Measurements from ENCODE around the gene FZD4.
A peak's percentile ranks its signal among the peaks of the same experiment; 100 is the strongest.

FZD4 gene

DNA sequence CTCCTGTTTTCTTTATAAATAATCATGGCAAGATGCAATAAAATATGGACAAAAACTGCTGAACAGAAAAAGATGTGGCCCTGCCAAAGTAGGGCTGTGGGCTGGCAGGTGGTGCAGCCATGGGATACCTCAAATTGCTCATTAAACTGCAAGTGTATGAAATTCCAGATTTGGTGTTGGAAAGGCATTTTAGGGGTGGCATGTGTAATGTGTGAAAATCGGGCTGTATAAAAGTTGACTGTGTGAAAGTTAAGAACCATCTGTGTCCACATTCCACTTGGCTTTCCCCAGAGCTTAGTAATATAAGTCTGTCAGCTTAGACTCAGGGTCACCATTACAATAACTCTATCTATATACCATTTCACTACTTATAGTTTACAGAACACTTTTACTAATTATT lies 34.8 kb upstream of the FZD4 start:
- H3K27ac ChIP-seq (ENCODE audit: extremely low read depth, low read depth, low read length), result no peak overlapping the region
- H3K4me1 ChIP-seq (ENCODE audit: control insufficient read depth, insufficient read depth, low read length), result peaks cover 7% of the 10 kb centered on the region
- CTCF ChIA-PET, result no interaction called here
- H3K4me3 ChIP-seq (ENCODE audit: low read depth, low read length), result no peak overlapping the region
- POLR2A ChIA-PET, result no interaction called here
- no peaks in the 10 kb centered on the region for H3K36me3 ChIP-seq (ENCODE audit: control insufficient read depth in 2 of 2, insufficient read depth in 1 of 2, low read length in 2 of 2)
- no peaks in the 10 kb centered on the region for H3K9me3 ChIP-seq (ENCODE audit: control insufficient read depth, insufficient read depth, low read depth, low read length)
- TF ChIP-seq ZNF335 (tag by site-specific recombination; conservative IDR thresholded peaks at IDR 0.05), result 0 out of 2 replicates have a peak, but pooled peaks have one; percentile 1
- no peak for TF ChIP-seq ZNF324 (tag by site-specific recombination; IDR thresholded peaks at IDR 0.05)
- peak; percentile 22 for TF ChIP-seq PRDM1 (tag by site-specific recombination; IDR thresholded peaks at IDR 0.05)

DNA sequence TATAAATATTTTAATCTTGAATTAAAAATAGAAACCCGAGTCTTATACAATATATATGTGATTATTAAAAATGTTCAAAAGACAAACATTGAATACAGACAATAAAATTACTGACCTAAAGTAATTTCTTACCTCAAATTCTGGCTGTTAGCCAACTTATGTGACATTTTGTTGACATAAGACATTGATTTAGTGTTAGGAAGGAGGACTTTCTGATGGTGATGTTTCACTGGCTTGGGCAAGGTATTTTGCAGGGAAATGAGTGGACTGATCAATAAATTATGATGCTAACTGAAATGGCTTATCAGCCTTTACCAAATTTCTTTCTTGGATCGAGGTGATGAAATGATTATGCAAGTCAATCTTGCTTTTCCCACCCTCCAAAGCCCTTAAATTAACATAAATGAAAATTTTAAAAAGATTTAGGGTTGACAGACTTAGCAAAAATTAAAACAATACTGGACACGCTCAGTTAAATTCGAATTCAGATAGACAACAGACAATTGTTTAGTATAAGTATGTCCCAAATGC lies 33.2 kb upstream of the FZD4 start:
- ChIA-PET POLR2A (interaction anchor here (1.6 kb wide), 1 partner anchor 33 kb away, joined by 3 read pairs; the partner anchor contains the start of gene FZD4), CTCF (interaction anchor here (1.4 kb wide), 1 partner anchor 10 kb away, joined by 3 read pairs; no protein-coding TSS in a partner anchor)
- Histone ChIP-seq H3K27ac (ENCODE audit: extremely low read depth, low read depth, low read length) (no peak overlapping the region), H3K9me3 (ENCODE audit: control insufficient read depth, insufficient read depth, low read depth, low read length) (no peaks in the 10 kb centered on the region), H3K4me3 (ENCODE audit: low read depth, low read length) (no peak overlapping the region), H3K4me1 (ENCODE audit: control insufficient read depth, insufficient read depth, low read length) (peaks cover 7% of the 10 kb centered on the region), H3K36me3 (ENCODE audit: control insufficient read depth in 2 of 2, insufficient read depth in 1 of 2, low read length in 2 of 2) (no peaks in the 10 kb centered on the region)
- TF ChIP-seq ZNF785 (tag by site-specific recombination; IDR thresholded peaks at IDR 0.05), result no peak
- 0 out of 2 replicates have a peak, but pooled peaks have one; percentile 18 for TF ChIP-seq KLF10 (tag by site-specific recombination; IDR thresholded peaks at IDR 0.05)
- TF ChIP-seq, protein P1, sequence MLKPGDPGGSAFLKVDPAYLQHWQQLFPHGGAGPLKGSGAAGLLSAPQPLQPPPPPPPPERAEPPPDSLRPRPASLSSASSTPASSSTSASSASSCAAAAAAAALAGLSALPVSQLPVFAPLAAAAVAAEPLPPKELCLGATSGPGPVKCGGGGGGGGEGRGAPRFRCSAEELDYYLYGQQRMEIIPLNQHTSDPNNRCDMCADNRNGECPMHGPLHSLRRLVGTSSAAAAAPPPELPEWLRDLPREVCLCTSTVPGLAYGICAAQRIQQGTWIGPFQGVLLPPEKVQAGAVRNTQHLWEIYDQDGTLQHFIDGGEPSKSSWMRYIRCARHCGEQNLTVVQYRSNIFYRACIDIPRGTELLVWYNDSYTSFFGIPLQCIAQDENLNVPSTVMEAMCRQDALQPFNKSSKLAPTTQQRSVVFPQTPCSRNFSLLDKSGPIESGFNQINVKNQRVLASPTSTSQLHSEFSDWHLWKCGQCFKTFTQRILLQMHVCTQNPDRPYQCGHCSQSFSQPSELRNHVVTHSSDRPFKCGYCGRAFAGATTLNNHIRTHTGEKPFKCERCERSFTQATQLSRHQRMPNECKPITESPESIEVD (tag by site-specific recombination; IDR thresholded peaks at IDR 0.05), result peak; percentile 39; the same call in 1 of the 2 replicates
- 0 out of 2 replicates have a peak, but pooled peaks have one; percentile 20 for TF ChIP-seq SP7 (tag by site-specific recombination; IDR thresholded peaks at IDR 0.05)

DNA sequence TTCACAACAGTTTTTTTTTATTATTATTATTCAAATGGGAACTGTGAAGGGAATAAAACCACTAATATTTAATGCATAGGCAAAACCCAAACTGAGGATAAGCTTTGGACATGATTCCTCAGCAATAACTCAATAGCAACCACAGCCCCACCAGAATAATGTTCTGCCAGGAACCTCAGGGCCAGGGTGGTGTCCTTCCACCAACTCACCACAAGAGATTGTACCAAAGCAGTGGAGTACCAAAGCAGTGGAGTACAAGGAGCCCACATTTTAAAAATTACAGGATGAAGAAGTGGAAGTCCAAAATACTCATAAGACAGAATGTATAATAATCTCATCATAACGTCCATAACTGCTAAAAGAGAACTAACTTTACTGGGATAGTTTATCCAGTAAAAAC lies 32.5 kb upstream of the FZD4 start:
- H3K27ac ChIP-seq (ENCODE audit: extremely low read depth, low read depth, low read length), result no peak overlapping the region
- ChIA-PET POLR2A (interaction anchor here (1.1 kb wide), 1 partner anchor 50 kb away, joined by 4 read pairs; the partner anchor contains the start of gene TMEM135), CTCF (interaction anchor here (0.7 to 1.4 kb wide), 3 partner anchors 9 to 655 kb away, joined by 3 to 5 read pairs (median 4); partner anchors contain the start of gene FZD4)
- H3K9me3 ChIP-seq (ENCODE audit: control insufficient read depth, insufficient read depth, low read depth, low read length), result no peaks in the 10 kb centered on the region
- H3K4me1 ChIP-seq (ENCODE audit: control insufficient read depth, insufficient read depth, low read length), result peaks cover 7% of the 10 kb centered on the region
- no peak overlapping the region for H3K4me3 ChIP-seq (ENCODE audit: low read depth, low read length)
- H3K36me3 ChIP-seq (ENCODE audit: control insufficient read depth in 2 of 2, insufficient read depth in 1 of 2, low read length in 2 of 2), result no peaks in the 10 kb centered on the region
- TF ChIP-seq, protein P2, sequence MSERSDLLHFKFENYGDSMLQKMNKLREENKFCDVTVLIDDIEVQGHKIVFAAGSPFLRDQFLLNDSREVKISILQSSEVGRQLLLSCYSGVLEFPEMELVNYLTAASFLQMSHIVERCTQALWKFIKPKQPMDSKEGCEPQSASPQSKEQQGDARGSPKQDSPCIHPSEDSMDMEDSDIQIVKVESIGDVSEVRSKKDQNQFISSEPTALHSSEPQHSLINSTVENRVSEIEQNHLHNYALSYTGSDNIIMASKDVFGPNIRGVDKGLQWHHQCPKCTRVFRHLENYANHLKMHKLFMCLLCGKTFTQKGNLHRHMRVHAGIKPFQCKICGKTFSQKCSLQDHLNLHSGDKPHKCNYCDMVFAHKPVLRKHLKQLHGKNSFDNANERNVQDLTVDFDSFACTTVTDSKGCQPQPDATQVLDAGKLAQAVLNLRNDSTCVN (tag by site-specific recombination; optimal IDR thresholded peaks at IDR 0.05), result no peak
- TF ChIP-seq, protein P3, sequence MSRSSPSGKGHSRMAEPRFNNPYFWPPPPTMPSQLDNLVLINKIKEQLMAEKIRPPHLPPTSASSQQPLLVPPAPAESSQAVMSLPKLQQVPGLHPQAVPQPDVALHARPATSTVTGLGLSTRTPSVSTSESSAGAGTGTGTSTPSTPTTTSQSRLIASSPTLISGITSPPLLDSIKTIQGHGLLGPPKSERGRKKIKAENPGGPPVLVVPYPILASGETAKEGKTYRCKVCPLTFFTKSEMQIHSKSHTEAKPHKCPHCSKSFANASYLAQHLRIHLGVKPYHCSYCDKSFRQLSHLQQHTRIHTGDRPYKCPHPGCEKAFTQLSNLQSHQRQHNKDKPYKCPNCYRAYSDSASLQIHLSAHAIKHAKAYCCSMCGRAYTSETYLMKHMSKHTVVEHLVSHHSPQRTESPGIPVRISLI (tag by site-specific recombination; IDR thresholded peaks at IDR 0.05), result no peak
- TF ChIP-seq, protein P4, sequence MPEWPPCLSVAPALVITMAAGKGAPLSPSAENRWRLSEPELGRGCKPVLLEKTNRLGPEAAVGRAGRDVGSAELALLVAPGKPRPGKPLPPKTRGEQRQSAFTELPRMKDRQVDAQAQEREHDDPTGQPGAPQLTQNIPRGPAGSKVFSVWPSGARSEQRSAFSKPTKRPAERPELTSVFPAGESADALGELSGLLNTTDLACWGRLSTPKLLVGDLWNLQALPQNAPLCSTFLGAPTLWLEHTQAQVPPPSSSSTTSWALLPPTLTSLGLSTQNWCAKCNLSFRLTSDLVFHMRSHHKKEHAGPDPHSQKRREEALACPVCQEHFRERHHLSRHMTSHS (tag by site-specific recombination; IDR thresholded peaks at IDR 0.05), result no peak
- TF ChIP-seq HOXD13 (CRISPR knock-in tag; IDR thresholded peaks at IDR 0.05; ENCODE audit: borderline replicate concordance) (no peak), ZSCAN16 (tag by site-specific recombination; IDR thresholded peaks at IDR 0.05) (no peak), ZNF335 (tag by site-specific recombination; conservative IDR thresholded peaks at IDR 0.05) (no peak), ZNF510 (tag by site-specific recombination; IDR thresholded peaks at IDR 0.05; ENCODE audit: insufficient replicate concordance) (no peak), ZNF560 (tag by site-specific recombination; IDR thresholded peaks at IDR 0.05; ENCODE audit: borderline replicate concordance) (no peak), ZNF248 (tag by site-specific recombination; IDR thresholded peaks at IDR 0.05) (no peak)
- TF ChIP-seq, protein P5, sequence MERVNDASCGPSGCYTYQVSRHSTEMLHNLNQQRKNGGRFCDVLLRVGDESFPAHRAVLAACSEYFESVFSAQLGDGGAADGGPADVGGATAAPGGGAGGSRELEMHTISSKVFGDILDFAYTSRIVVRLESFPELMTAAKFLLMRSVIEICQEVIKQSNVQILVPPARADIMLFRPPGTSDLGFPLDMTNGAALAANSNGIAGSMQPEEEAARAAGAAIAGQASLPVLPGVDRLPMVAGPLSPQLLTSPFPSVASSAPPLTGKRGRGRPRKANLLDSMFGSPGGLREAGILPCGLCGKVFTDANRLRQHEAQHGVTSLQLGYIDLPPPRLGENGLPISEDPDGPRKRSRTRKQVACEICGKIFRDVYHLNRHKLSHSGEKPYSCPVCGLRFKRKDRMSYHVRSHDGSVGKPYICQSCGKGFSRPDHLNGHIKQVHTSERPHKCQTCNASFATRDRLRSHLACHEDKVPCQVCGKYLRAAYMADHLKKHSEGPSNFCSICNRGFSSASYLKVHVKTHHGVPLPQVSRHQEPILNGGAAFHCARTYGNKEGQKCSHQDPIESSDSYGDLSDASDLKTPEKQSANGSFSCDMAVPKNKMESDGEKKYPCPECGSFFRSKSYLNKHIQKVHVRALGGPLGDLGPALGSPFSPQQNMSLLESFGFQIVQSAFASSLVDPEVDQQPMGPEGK (tag by site-specific recombination; IDR thresholded peaks at IDR 0.05), result no peak
- TF ChIP-seq, protein P6, sequence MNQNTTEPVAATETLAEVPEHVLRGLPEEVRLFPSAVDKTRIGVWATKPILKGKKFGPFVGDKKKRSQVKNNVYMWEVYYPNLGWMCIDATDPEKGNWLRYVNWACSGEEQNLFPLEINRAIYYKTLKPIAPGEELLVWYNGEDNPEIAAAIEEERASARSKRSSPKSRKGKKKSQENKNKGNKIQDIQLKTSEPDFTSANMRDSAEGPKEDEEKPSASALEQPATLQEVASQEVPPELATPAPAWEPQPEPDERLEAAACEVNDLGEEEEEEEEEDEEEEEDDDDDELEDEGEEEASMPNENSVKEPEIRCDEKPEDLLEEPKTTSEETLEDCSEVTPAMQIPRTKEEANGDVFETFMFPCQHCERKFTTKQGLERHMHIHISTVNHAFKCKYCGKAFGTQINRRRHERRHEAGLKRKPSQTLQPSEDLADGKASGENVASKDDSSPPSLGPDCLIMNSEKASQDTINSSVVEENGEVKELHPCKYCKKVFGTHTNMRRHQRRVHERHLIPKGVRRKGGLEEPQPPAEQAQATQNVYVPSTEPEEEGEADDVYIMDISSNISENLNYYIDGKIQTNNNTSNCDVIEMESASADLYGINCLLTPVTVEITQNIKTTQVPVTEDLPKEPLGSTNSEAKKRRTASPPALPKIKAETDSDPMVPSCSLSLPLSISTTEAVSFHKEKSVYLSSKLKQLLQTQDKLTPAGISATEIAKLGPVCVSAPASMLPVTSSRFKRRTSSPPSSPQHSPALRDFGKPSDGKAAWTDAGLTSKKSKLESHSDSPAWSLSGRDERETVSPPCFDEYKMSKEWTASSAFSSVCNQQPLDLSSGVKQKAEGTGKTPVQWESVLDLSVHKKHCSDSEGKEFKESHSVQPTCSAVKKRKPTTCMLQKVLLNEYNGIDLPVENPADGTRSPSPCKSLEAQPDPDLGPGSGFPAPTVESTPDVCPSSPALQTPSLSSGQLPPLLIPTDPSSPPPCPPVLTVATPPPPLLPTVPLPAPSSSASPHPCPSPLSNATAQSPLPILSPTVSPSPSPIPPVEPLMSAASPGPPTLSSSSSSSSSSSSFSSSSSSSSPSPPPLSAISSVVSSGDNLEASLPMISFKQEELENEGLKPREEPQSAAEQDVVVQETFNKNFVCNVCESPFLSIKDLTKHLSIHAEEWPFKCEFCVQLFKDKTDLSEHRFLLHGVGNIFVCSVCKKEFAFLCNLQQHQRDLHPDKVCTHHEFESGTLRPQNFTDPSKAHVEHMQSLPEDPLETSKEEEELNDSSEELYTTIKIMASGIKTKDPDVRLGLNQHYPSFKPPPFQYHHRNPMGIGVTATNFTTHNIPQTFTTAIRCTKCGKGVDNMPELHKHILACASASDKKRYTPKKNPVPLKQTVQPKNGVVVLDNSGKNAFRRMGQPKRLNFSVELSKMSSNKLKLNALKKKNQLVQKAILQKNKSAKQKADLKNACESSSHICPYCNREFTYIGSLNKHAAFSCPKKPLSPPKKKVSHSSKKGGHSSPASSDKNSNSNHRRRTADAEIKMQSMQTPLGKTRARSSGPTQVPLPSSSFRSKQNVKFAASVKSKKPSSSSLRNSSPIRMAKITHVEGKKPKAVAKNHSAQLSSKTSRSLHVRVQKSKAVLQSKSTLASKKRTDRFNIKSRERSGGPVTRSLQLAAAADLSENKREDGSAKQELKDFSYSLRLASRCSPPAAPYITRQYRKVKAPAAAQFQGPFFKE (tag by site-specific recombination; IDR thresholded peaks at IDR 0.05; ENCODE audit: borderline replicate concordance), result no peak

Data from HEK293 (cell line).